Mesodermal cell (in vitro differentiated cells): Measurements from ENCODE around the gene NFIX.

Experiments used
- H3K27ac ChIP-seq: 2 replicates; pipeline ENCODE4 v1.7.0; 2013; ENCODE audit warnings: mild to moderate bottlenecking, low read depth, low read length, moderate library complexity; ENCODE audit not compliant: severe bottlenecking
- H3K36me3 ChIP-seq: 2 replicates; pipeline ENCODE4 v1.7.1; 2013; ENCODE audit warnings: mild to moderate bottlenecking, low read length, moderate library complexity; ENCODE audit not compliant: control insufficient read depth, insufficient read depth
- H3K4me1 ChIP-seq: one replicate; pipeline ENCODE4 v1.7.1; 2013; ENCODE audit warnings: mild to moderate bottlenecking, low read length; ENCODE audit not compliant: insufficient read depth, control insufficient read depth, poor library complexity, severe bottlenecking
- H3K4me3 ChIP-seq: 2 replicates; pipeline ENCODE4 v1.7.0; 2013; ENCODE audit warnings: low read length, control low read depth, mild to moderate bottlenecking; ENCODE audit not compliant: insufficient read depth, poor library complexity, severe bottlenecking; ENCODE audit errors: extremely low read depth
- H3K9me3 ChIP-seq: 2 replicates; pipeline ENCODE4 v1.7.1; 2013; ENCODE audit warnings: mild to moderate bottlenecking, low read length, moderate library complexity; ENCODE audit not compliant: control insufficient read depth
- WGBS, 2 experiments: methylation state at CpG; one replicate each; pipeline ENCODE4 v1.1.5; 2013; ENCODE audit warnings: missing lambda C conversion rate in 2 of 2; ENCODE audit not compliant: insufficient coverage in 2 of 2; 5-methylcytosine and 5-hydroxymethylcytosine counted together

The NFIX gene

DNA sequence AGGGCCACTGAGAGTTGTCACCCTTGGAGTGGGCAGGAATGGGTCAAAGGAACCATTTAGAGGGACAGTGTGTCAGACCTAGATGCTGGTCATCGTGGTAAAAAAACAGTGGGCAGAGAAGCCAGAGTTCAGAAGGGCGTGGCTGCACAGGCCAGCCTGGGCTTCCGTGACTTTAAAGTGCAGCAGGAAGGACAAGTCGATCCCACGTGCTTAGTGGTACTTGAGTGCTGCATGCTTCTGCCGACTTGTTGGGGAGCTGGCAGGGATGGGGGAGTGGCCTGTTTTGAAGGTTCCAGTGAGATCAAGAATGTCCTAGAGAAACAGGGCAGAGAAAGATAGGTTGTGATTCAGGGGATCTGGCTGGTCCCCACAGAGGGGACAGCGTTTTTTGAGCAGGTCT is 90.4 kb downstream of the NFIX start:
- H3K4me3 ChIP-seq = no peak overlapping the region
- no peaks in the 10 kb centered on the region for H3K36me3 ChIP-seq
- no peak overlapping the region for H3K27ac ChIP-seq
- no peaks in the 10 kb centered on the region for H3K9me3 ChIP-seq
- WGBS, 2 experiments = 78 to 82% methylated on average over 7 of the region's 7 CpGs
- H3K4me1 ChIP-seq = no peaks in the 10 kb centered on the region

DNA sequence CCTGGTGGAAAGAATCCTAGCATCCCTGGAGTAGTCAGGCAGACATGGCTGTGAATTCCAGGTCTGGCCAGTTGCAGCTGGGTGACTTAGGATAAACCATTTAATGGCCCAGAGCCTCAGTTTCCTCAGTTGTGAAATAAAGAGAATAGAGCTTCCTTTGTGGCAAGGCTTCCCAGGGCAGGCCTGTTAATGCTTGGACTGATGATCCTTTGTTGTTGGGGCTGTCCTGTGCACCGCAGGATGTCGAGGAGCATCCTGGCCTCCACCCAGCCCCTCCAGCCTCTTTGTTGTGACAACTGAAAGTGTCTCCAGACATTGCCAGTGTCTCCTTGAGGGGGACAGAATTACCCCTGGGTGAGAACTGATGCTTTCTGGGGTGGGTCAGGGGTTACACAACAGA is 91.1 kb downstream of the NFIX start:
- H3K4me3 ChIP-seq = no peak overlapping the region
- no peaks in the 10 kb centered on the region for H3K36me3 ChIP-seq
- H3K4me1 ChIP-seq = no peaks in the 10 kb centered on the region
- no peaks in the 10 kb centered on the region for H3K9me3 ChIP-seq
- no CpG with 5 or more reads among the region's 2 CpGs for WGBS, 2 experiments
- H3K27ac ChIP-seq = no peak overlapping the region

DNA sequence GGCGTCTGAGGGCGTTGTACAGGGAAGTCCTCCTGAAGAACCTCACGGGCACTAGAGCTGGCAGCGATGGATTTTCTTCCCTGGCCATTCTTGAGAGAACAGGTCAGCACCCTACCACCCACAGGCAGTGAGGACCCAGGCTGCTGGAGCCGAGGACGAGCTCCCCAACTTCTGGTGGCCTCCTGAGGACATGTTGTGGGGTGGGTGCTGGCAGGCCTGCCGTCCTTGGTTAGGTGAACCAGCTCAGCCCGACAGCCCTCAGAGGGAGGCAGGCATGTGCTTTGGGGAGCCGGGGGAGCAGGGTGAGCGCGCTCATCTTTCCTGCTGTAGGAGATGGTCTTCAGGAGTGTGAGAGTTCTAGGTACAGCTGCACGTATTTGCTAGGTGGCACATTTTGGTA is 92.0 kb downstream of the NFIX start:
- WGBS, 2 experiments = 86 to 93% methylated on average over 3 to 10 of the region's 12 CpGs
- peaks cover 4% of the 10 kb centered on the region for H3K4me1 ChIP-seq
- H3K36me3 ChIP-seq = no peaks in the 10 kb centered on the region
- H3K9me3 ChIP-seq = no peaks in the 10 kb centered on the region
- no peak overlapping the region for H3K4me3 ChIP-seq
- H3K27ac ChIP-seq = no peak overlapping the region

DNA sequence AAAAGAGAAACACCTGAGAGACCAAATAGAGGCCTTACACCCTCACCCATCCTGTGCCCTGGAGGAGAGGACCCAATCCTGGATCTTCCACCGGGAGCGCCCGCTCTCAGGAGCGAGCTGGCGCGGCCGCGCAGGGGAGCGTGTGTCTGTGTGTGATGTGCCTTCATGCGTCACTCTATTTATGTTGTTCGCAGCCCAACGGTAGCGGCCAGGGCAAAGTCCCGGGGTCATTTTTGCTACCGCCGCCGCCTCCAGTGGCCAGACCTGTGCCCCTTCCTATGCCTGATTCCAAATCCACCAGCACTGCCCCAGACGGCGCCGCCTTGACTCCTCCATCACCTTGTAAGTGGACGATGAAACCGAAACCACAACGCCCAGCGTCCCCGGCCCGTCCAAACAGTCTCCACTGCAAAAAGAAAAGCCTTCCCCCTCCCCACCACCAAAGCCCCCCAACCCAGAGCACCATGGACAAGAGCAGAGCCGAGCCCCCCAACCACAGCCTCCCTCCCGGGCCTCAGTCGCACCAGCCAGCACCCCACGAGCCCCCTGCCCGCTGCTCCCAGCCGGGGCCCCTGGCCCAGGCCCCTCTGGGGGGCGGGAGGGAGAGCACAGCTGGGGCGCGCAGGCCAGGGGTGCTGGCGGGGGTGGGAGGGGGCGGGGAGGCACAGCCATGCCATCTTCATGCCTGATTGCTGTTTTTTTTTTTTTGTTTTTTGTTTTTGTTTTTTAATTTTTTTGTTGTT is 92.7 kb downstream of the NFIX start:
- H3K4me1 ChIP-seq = peaks cover 4% of the 10 kb centered on the region
- H3K27ac ChIP-seq = no peak overlapping the region
- H3K36me3 ChIP-seq = no peaks in the 10 kb centered on the region
- H3K9me3 ChIP-seq = no peaks in the 10 kb centered on the region
- H3K4me3 ChIP-seq = no peak overlapping the region
- WGBS, 2 experiments = 92% methylated on average over 14 to 21 of the region's 37 CpGs

DNA sequence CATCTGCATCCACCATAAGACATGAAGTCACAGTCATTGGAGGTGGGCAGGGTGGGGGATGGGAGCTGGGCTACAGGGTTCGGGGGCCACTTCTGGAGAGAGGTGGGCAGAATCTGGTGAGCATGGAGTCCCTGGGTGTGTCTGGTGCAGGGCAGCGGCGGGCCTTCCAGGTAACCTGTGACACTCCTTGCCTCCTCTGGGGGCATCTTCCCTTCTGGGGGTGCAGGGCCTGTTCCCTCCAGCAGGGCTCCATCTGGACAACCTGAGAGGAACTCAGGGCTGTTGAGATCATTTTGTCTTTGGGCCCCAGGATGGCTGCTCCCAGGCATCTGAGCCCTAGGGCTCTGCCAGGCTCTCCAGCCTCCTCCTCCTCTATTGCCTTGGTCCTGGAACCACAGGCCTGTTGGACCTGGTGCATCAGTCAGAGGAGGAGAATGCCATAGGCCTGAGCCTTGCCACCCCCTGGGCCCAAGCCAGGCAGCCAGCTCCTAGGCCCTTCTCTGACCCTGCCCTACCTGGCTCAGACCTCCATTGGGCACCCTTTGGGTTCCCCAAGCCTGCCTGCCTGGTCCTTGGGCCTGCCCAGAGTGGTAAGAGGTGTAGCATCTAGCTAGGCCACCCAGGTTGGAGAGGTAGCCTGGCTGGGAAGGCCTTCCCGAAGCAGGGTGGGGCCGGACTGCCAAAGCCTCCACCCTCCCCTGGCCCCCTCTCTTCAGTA is 94.0 kb downstream of the NFIX start:
- Histone ChIP-seq H3K27ac (no peak overlapping the region), H3K4me1 (peaks cover 8% of the 10 kb centered on the region), H3K9me3 (no peaks in the 10 kb centered on the region), H3K36me3 (no peaks in the 10 kb centered on the region), H3K4me3 (no peak overlapping the region)
- WGBS, 2 experiments = 74 to 81% methylated on average over 2 to 5 of the region's 5 CpGs

DNA sequence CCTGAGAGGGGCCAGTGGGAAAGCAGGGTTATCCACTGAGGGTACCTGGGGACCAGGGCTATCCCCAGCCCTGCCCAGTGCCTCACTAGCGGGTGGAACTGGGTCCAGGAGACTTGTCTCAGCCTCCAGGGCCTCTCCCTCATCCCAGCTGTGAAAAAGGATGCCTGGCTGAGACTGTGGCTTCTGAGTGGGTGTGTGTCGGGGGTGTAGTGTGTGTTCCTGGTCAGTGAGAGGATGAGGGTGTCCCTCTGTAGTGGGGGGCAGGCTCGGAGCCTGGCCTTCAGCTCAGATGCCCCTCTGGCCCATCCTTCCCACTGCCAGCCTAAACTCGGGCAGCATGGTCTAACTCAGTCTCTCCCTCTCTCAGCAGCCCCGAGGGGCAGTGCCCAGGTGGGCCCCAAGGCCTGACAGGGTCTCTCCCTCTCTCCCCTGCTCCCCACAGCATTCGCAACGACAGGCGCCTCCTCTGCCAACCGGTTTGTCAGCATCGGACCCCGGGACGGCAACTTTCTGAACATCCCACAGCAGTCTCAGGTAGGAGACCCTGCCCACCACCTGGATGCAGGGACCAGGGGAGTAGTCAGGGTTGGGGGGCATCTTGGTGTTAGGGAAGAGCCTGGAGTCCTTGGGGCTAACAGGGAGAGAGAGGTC is 94.7 kb downstream of the NFIX start:
- Histone ChIP-seq H3K4me1 (peaks cover 8% of the 10 kb centered on the region), H3K4me3 (no peak overlapping the region), H3K27ac (no peak overlapping the region), H3K9me3 (no peaks in the 10 kb centered on the region), H3K36me3 (no peaks in the 10 kb centered on the region)
- WGBS, 2 experiments = 81 to 87% methylated on average over 2 to 4 of the region's 12 CpGs

DNA sequence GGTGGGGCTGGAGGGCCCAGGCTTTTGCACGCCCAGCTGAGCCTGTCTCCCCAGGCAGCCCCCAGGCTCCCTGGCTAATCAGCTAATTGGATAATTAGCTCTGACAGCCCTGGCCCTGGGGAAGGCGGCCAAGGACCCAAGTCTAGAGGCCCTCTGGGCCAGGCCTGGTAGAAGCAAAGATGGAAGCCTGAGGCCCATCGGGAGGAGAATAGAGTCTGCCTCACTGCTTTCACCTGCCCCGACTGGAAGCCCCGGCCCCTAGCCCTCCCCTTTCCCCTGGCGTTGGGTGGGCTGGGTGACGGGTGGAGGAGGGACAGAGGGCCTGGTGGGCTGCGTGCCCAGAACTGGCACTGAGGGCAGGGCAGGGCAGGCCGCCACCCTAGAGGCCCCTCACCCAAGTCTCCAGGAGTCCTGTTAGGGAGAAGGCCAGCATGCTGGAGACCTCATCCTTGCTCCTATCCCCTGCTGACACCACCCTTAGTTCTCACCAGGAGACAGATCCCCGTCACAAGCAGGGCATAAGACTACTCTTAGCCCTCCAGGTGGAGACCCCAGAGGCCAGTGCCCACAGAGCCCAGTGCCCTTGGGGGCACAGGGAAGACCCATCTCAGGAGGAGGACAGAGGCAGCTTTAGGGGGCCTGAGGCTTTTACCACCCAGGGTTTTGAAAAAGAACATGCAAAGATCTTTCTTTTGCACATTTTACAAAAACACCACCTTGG is 95.4 kb downstream of the NFIX start:
- no peaks in the 10 kb centered on the region for H3K9me3 ChIP-seq
- no peak overlapping the region for H3K4me3 ChIP-seq
- no peak overlapping the region for H3K27ac ChIP-seq
- WGBS, 2 experiments = 82 to 87% methylated on average over 3 to 6 of the region's 10 CpGs
- H3K4me1 ChIP-seq = peaks cover 14% of the 10 kb centered on the region
- H3K36me3 ChIP-seq = no peaks in the 10 kb centered on the region

DNA sequence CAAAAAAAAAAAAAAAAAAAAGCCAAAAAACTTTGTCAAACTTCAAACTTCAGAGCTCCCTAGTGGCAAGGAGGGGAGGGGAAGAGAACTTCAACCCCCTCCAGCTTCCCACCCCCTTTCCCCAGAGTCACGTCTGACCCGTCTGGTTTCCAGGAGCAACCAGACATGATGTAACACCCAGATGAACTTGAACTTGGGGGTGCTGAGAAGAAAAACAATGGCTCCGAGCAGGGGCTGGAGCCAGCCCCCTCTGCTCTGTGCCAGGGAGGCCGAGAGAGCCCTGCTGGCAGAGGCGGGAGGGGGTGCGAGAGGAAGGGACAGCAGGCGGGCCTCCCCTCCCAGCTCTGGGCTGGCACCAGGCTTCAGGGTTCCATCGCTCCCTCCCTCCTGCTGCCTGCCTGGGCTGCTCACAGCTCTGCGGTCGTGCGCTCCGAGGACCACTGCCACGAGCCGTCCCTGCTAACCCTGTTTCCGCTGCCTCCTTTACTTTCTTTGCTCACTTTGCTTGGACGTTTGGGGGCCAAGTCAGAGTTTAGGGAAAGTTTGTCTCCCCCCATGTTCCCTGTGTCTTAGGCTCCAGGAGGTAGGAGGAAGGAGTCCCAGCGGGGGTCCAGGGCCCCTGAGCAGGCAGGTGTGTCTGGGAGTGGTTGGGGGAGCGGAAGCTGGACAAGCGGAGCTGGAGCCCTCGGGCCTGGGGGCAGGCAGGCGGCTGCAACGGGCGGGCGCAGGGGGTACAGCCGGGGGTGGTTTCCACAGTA is 96.3 kb downstream of the NFIX start:
- H3K4me1 ChIP-seq = peaks cover 17% of the 10 kb centered on the region
- 22 to 35% methylated on average over 12 to 18 of the region's 25 CpGs for WGBS, 2 experiments
- H3K9me3 ChIP-seq = no peaks in the 10 kb centered on the region
- H3K36me3 ChIP-seq = no peaks in the 10 kb centered on the region
- no peak overlapping the region for H3K4me3 ChIP-seq
- H3K27ac ChIP-seq = no peak overlapping the region

DNA sequence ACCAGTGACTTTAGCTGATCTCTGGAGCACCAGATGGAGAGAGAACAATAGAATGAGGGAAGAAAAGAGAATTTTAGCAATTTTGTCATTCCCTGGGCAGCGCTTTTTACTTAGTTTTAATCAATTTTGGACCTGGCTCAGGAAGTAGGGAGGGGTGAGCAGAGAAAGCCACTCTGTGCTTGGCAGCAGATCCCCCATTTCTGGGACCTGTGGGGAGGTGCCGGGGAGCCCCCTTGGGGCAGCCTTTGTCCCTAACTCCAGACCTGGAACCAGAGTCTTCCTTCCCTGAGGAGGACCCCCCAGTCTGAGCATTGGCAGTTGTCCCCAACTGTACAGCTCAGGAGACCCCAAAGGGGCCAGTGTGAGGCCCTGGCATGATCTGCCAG is 96.9 kb downstream of the NFIX start:
- H3K27ac ChIP-seq = no peak overlapping the region
- 82 to 84% methylated on average over 2 of the region's 2 CpGs for WGBS, 2 experiments
- no peaks in the 10 kb centered on the region for H3K9me3 ChIP-seq
- peaks cover 17% of the 10 kb centered on the region for H3K4me1 ChIP-seq
- H3K36me3 ChIP-seq = no peaks in the 10 kb centered on the region
- no peak overlapping the region for H3K4me3 ChIP-seq

DNA sequence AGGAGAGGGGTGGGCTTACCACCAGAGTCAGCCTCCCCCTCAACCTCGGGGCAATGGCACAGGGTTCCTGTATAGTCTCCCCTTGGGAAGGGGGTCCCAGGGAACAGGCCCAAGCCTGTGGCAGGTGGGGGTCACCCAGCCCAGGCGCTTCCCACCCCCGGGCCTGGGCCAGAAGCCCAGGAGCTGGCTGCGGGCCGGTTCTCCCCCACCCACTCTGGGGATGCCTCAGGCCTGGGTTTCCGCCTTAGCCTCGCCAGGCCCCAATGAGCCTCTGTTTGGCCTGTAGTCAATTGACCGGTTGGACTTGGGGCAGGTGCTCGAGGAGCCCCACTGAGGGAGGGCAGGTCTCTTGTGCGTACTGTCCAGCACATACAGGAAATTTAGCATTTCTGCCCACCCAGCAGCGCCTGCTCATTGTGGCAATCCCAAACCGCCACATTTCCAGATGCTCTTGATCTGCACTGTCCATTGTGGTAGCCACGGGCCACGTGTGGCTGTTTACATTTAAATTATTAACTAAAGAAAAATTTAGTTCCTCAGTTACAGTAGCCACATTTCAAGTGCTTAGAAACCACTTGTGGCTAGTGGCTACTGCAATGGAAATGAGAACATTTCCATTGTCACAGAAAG is 97.4 kb downstream of the NFIX start:
- H3K27ac ChIP-seq = no peak overlapping the region
- H3K36me3 ChIP-seq = no peaks in the 10 kb centered on the region
- 85 to 98% methylated on average over 7 to 10 of the region's 14 CpGs for WGBS, 2 experiments
- no peaks in the 10 kb centered on the region for H3K9me3 ChIP-seq
- no peak overlapping the region for H3K4me3 ChIP-seq
- peaks cover 17% of the 10 kb centered on the region for H3K4me1 ChIP-seq
